Measurements from ENCODE around the gene UGGT1. TPM values are rescaled to one million over a fixed set of nuclear protein-coding genes. Genes with fewer than 3 reads are reported as not detected.

Gene UGGT1
- total RNA-seq, 1 donor from 2014 or later, result 60.3 TPM

DNA sequence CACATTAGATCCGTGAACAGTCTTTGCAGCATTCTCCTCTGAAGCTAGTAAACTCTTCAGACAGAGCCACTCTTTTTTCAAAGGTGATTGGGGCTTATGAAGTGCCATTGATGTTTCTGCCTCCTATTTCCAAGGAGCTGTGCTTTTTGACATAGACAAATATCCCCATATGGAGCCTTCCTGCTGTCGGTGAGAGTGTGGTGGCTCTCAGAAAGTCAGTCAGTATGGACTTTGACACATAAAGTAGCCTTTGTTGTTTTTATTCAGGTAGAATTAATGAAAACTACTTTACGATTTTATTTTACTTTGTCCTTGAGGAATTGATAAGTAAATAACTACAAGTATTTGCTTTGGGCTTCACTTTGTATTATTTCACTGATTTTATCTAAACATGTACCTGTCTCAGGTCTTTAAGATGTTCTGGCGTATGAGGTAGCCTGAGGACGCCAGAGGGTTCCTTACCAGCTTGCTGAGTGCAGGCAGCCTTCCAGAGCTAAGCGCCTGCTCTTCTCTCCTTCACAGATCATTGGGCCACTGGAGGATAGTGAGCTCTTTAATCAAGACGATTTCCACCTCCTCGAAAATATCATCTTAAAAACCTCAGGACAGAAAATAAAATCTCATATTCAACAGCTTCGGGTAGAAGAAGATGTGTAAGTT is 69.7 kb downstream of the UGGT1 start:
- Mint-ChIP-seq H3K4me3 (ENCODE audit: low read depth) (no peak overlapping the region), H3K36me3 (ENCODE audit: insufficient read depth) (peaks cover 13% of the 10 kb centered on the region), H3K4me1 (ENCODE audit: low read depth) (no peaks in the 10 kb centered on the region), H3K27me3 (no peaks in the 10 kb centered on the region), H3K9me3 (ENCODE audit: low read depth) (no peaks in the 10 kb centered on the region), H3K27ac (no peak overlapping the region)
- TF ChIP-seq, protein P1, sequence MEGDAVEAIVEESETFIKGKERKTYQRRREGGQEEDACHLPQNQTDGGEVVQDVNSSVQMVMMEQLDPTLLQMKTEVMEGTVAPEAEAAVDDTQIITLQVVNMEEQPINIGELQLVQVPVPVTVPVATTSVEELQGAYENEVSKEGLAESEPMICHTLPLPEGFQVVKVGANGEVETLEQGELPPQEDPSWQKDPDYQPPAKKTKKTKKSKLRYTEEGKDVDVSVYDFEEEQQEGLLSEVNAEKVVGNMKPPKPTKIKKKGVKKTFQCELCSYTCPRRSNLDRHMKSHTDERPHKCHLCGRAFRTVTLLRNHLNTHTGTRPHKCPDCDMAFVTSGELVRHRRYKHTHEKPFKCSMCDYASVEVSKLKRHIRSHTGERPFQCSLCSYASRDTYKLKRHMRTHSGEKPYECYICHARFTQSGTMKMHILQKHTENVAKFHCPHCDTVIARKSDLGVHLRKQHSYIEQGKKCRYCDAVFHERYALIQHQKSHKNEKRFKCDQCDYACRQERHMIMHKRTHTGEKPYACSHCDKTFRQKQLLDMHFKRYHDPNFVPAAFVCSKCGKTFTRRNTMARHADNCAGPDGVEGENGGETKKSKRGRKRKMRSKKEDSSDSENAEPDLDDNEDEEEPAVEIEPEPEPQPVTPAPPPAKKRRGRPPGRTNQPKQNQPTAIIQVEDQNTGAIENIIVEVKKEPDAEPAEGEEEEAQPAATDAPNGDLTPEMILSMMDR (IDR thresholded peaks at IDR 0.05; ENCODE audit: unreplicated experiment), result no peak
- DNase-seq (ENCODE audit: low spot score, unreplicated experiment), result no peak

DNA sequence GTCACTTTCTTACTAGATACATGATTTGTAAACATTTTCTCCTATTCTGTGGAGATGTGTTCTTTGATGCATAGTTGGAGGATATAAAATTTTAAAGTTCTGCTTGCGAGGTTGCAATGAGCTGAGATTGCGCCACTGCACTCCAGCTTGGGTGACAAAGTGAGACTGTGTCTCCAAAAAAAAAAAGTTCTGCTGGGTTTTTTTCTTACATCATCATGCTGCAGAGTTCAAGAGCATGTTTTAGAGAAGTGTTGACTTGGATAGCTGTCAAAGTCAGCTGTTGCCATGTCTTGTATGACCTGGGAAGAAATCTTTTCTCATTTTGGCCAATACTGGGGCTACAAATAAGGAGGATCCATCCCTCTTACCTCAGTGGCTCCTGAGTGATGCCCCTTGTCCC is 71.3 kb downstream of the UGGT1 start:
- Mint-ChIP-seq H3K36me3 (ENCODE audit: insufficient read depth) (peaks cover 15% of the 10 kb centered on the region), H3K9me3 (ENCODE audit: low read depth) (no peaks in the 10 kb centered on the region), H3K4me3 (ENCODE audit: low read depth) (no peak overlapping the region), H3K4me1 (ENCODE audit: low read depth) (no peaks in the 10 kb centered on the region), H3K27ac (no peak overlapping the region), H3K27me3 (no peaks in the 10 kb centered on the region)
- no peak for DNase-seq (ENCODE audit: low spot score, unreplicated experiment)
- TF ChIP-seq, protein P1 (IDR thresholded peaks at IDR 0.05; ENCODE audit: unreplicated experiment), result no peak

DNA sequence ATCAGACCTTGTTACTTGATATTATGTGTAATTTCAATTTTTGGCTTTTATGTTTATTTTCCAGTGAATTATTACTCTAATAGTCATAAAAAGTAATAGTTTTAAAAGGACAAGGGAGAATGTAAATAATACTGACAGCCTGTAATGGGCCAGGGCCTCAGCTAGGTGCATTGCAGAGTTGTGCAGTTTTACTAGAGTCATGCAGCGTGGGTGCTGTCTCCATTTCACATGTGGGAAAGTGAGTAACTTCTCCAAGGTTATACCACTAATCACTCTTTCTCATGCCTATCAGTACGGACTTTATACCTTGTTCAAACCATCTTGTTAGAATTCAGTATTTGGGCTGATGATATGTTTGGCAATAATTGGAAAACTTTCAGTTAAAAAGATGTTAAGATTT is 73.3 kb downstream of the UGGT1 start:
- Mint-ChIP-seq H3K27ac (no peak overlapping the region), H3K9me3 (ENCODE audit: low read depth) (no peaks in the 10 kb centered on the region), H3K36me3 (ENCODE audit: insufficient read depth) (peaks cover 19% of the 10 kb centered on the region), H3K27me3 (no peaks in the 10 kb centered on the region), H3K4me3 (ENCODE audit: low read depth) (no peak overlapping the region), H3K4me1 (ENCODE audit: low read depth) (no peaks in the 10 kb centered on the region)
- DNase-seq (ENCODE audit: low spot score, unreplicated experiment), result no peak
- TF ChIP-seq, protein P1 (IDR thresholded peaks at IDR 0.05; ENCODE audit: unreplicated experiment), result no peak

DNA sequence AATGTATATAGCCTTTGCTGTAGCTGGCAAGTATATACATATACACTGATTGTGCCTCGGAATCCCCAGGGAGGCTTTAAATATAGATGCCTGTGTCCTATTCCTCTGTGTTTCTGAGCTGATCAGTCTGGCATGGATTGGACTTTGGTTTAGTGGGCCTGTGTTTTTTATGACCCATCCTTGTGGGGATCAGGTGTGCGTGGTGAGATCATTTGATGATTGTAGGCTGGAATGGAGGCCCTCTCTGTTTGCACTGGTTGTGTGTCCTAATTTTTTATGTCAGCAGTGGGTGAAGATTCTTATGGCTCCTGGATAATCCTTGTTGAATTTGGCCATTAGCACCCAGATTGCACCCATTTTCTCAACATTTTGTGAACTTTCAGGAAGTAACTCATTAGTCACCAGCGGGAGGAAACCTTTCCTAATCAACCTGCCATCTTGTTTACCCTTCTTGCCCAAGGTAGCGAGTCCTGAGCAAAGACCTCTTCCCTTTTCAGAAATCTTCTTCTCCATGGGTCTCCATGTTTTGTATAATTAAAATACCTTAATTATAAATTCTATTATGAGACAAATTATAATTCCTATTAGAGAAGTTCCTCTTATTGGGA is 75.8 kb downstream of the UGGT1 start:
- TF ChIP-seq, protein P1 (IDR thresholded peaks at IDR 0.05; ENCODE audit: unreplicated experiment), result no peak
- Mint-ChIP-seq H3K27me3 (no peaks in the 10 kb centered on the region), H3K4me1 (ENCODE audit: low read depth) (peaks cover 4% of the 10 kb centered on the region), H3K9me3 (ENCODE audit: low read depth) (no peaks in the 10 kb centered on the region), H3K4me3 (ENCODE audit: low read depth) (no peak overlapping the region), H3K27ac (no peak overlapping the region), H3K36me3 (ENCODE audit: insufficient read depth) (peaks cover 14% of the 10 kb centered on the region)
- no peak for DNase-seq (ENCODE audit: low spot score, unreplicated experiment)

DNA sequence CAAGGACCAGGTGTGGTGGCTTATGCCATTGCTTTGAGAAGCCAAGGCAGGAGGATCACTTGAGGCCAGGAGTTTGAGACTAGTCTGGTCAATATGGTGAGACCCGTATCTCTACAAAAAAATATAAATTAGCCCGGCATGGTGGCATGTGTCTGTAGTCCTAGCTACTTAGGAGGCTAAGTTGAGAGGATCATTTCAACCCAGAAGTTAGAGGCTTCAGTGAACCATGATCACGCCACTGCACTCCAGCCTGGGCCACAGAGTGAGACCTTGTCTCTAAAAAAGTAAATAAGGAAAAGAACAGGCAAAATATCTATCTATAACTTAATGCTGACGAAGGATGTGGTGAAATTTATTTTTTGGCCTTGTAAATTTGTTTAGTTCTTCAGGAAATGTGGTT is 78.1 kb downstream of the UGGT1 start:
- DNase-seq (ENCODE audit: low spot score, unreplicated experiment), result no peak
- Mint-ChIP-seq H3K27ac (no peak overlapping the region), H3K4me1 (ENCODE audit: low read depth) (peaks cover 4% of the 10 kb centered on the region), H3K4me3 (ENCODE audit: low read depth) (no peak overlapping the region), H3K9me3 (ENCODE audit: low read depth) (no peaks in the 10 kb centered on the region), H3K36me3 (ENCODE audit: insufficient read depth) (peaks cover 21% of the 10 kb centered on the region), H3K27me3 (no peaks in the 10 kb centered on the region)
- TF ChIP-seq, protein P1 (IDR thresholded peaks at IDR 0.05; ENCODE audit: unreplicated experiment), result no peak
